Fibroblast of the aortic adventitia (primary cell): ENCODE measurements around the gene FAM117B. TPM values are rescaled to one million over a fixed set of nuclear protein-coding genes. Genes with fewer than 3 reads are reported as not detected.
A peak's percentile ranks its signal among the peaks of the same experiment; 100 is the strongest.

Experiments
- DNase-seq: peaks from one replicate; pipeline ENCODE4 v3.0.0-alpha.2; 2010; ENCODE audit warnings: low read depth
- H3K4me3 ChIP-seq: 2 replicates; pipeline ENCODE4 v1.5.1; 2011; ENCODE audit warnings: low read depth, mild to moderate bottlenecking, control low read depth, low read length, moderate library complexity
- total RNA-seq: library from RNA; depleted of rRNA; stranded (reverse); fragments of >200 nt; gene quantifications from 2 replicates; pipeline ENCODE4 v1.2.3, GENCODE V29; 2012; ENCODE audit warnings: low replicate concordance
- TF ChIP-seq, protein P1 (sequence below): IDR thresholded peaks from 2 replicates; pipeline ENCODE4 v1.5.1; 2011; ENCODE audit warnings: mild to moderate bottlenecking, low read length, control low read depth, inconsistent platforms; ENCODE audit not compliant: insufficient read depth

Gene FAM117B
- total RNA-seq, 1 donor: 4.7 TPM

DNA sequence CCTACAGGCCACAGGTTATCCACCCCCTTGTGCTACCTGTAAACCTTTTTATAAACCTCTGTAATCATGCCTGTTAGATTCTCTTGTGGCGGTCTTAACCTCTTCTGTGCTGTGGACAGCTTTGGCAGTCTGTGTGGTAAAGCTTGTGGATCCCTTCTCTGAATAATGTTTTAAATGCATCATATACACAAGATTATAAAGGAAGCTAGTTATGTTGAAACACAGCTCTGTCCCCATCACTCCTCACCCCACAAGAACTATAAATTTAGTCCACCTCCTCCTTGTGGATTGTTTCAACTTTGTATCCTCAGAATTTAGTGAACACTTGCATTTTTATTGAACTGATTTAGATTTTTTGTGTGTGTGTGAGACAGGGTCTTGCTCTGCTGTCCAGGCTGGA is 129.1 kb downstream of the FAM117B start:
- H3K4me3 ChIP-seq: no peak overlapping the region
- no peak for DNase-seq
- TF ChIP-seq, protein P1, sequence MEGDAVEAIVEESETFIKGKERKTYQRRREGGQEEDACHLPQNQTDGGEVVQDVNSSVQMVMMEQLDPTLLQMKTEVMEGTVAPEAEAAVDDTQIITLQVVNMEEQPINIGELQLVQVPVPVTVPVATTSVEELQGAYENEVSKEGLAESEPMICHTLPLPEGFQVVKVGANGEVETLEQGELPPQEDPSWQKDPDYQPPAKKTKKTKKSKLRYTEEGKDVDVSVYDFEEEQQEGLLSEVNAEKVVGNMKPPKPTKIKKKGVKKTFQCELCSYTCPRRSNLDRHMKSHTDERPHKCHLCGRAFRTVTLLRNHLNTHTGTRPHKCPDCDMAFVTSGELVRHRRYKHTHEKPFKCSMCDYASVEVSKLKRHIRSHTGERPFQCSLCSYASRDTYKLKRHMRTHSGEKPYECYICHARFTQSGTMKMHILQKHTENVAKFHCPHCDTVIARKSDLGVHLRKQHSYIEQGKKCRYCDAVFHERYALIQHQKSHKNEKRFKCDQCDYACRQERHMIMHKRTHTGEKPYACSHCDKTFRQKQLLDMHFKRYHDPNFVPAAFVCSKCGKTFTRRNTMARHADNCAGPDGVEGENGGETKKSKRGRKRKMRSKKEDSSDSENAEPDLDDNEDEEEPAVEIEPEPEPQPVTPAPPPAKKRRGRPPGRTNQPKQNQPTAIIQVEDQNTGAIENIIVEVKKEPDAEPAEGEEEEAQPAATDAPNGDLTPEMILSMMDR: no peak

DNA sequence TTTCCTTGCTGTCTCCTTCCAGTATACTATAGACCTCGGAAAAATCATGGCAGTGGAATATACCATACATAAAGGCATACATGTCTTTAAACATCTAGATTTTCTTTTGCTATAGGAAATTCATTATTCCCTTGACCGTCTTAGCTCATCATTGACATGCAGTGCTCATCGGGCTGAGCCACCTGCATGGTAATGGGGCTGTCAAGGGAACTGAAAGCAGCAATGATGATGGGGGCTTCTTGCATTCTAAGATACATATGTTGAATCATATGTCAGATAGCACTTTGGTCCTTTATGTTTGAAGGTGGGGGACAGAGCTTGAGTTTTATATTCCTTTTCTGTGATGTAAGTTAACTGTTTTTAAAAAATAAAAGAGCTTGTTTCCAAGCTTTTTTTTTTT is 130.2 kb downstream of the FAM117B start:
- no peak for DNase-seq
- TF ChIP-seq, protein P1: no peak
- no peak overlapping the region for H3K4me3 ChIP-seq

DNA sequence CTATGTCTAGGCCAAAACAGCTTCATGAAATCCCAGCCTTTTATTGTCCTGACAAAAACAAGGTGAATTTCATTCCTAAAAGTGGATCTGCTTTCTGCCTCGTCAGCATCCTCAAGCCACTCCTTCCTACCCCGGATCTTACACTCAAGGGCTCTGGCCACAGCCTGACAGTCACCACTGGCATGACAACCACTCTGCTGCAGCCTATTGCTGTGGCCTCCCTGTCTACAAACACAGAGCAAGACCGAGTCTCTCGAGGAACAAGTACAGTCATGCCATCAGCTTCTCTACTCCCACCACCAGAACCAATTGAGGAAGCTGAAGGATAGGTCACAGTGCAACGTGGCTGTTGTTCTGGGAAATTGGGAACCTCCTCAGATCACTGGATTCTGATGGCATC is 130.7 kb downstream of the FAM117B start:
- no peak overlapping the region for H3K4me3 ChIP-seq
- TF ChIP-seq, protein P1: no peak
- DNase-seq: no peak

DNA sequence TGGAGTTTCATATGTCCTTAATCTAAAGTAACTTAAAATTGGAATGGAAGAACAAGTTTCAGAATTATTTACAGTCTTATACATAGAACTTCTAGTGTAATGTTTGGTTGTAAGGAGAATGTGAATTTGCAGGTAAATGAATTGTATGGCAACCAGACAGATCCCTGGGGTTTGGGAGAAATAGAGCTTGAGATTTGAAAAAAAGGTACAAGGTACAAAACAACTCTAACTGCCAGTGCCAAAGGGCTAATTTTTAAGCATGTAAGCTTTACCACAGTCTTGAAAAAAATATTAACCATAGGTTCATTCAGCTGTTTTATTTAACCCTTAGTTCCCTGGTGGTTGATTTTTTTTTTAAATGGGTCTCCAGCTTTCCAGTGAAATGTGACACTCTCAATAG is 133.5 kb downstream of the FAM117B start:
- TF ChIP-seq, protein P1: no peak
- DNase-seq: no peak

DNA sequence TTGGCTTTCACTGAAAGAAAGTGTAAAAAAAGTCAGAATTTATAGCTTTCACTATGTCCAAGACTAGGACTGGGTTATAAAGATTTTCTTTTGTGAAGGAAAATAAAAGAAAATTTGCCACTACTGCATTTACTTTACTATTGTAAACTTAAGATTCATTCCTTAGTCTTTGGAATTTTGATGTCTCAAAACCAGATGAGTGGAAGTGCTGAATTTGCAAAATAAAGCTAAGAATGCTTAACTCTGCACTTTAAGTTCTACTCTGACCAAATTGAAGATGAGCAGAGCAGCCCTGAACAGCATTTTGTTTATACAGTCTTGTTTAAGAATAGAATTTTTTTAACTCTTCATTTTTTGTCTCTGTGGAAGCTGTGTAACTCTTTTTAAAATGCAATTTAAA is 134.4 kb downstream of the FAM117B start:
- TF ChIP-seq, protein P1: no peak
- no peak for DNase-seq
- H3K4me3 ChIP-seq: no peak overlapping the region

More for the DNA sequence above, 133.5 kb downstream of the FAM117B start:
- no peak overlapping the region for H3K4me3 ChIP-seq

DNA sequence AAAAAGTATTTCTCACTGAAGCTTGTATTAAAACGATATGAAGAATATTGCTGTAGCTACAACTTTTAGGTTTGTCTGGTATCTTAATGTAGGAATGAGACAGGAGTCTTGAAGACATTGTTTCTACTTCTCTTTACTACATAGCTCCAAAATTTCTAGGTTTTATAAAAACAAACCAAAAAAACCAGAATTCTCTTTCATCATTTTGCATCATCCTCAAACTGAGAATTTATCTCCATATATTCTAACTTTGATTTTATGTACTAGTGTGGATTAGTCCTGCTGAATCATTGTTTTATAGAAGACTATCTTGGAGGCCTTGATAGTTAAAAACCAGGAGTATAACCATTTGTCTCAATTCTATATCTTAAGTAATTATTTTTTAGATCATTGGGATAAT is 136.6 kb downstream of the FAM117B start:
- peak; percentile 55 for DNase-seq
- TF ChIP-seq, protein P1: no peak

DNA sequence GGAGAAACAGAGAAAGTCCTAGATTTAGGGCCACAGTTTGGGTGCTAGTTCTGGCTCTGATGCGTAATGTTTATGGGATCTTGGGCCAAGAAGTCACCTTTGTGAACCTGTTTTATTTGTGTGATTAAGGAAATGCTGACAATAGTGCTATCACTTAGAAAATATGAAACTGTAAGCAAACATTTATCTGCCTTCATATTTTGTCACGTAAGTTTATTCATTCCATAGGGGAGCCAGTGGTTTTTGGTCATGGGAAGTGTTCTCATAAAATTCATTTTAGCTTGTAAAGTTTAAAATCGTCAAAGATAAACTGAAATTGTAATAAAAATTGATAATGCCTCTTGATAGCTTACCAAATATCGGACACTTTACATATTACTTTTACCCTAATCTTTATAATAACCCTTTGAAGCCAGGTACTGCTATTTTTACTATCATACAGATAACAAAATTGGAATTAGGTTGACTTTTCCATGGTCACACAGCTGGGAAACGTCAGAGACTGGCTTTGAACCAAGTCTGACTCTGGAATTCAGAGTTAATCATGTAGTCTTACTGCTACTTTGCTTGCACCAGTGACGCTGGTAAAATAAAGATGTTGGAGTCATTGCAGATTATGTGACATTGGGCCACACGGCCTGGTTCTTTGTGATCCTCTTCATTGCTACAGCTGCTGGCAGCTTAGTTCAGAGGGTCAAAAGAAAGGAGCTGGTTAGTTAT is 137.1 kb downstream of the FAM117B start:
- DNase-seq: peak; percentile 82
- TF ChIP-seq, protein P1: no peak

More for the DNA sequence above, 136.6 kb downstream of the FAM117B start:
- no peak overlapping the region for H3K4me3 ChIP-seq

More for the DNA sequence above, 137.1 kb downstream of the FAM117B start:
- H3K4me3 ChIP-seq: no peak overlapping the region
